ENCODE measurements around the gene WDR36. TPM values are rescaled to one million over a fixed set of nuclear protein-coding genes. Genes with fewer than 3 reads are reported as not detected.

WDR36 gene
- total RNA-seq, 8 experiments from 2014 or later, result 21.8 to 35.5 (median 28.4) TPM

DNA sequence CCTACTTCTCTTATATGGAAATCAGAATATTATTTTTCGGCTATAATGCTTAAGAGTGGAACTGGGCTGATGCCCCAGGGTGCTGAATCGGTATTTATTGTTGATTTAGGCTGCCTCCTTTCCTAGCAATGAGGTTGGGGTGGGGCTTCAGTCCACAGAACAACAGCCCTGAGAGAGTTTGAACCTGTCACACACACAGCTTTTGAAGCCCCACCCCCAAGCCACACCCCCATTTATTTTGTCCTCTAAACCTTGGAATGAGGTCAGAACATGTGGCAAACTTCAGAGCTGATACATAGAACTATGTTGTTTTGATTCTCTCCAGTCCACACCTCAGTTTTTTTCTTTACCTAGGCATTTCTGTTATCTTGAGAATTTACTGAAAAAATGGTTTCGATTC is 80.4 kb downstream of the WDR36 start:
- no peak overlapping the region for H3K4me3 ChIP-seq
- H3K27ac ChIP-seq, result no peak overlapping the region
- ATAC-seq (replicated peaks in 6 of 8), result peak in 1 of 8 experiments; percentile 32
- in situ Hi-C loops (cut with MboI; ENCODE audit: low pct_unique_long_range_greater_than_20kb in 2 of 9, low sequenced_read_pairs in 9 of 9, unreplicated experiment in 9 of 9), result loop anchor here in 6 of 9 experiments (25.0 kb wide), 4 partner anchors 115 to 990 kb away; no protein-coding TSS in a partner anchor
- 29 to 100% (median 72%) methylated on average over 1 to 3 of the region's 3 CpGs; no CpG with 5 or more reads in 2 of the 10 experiments for WGBS, 10 experiments
- no peaks in the 10 kb centered on the region for H3K4me1 ChIP-seq (replicated peaks in 1 of 2)

DNA sequence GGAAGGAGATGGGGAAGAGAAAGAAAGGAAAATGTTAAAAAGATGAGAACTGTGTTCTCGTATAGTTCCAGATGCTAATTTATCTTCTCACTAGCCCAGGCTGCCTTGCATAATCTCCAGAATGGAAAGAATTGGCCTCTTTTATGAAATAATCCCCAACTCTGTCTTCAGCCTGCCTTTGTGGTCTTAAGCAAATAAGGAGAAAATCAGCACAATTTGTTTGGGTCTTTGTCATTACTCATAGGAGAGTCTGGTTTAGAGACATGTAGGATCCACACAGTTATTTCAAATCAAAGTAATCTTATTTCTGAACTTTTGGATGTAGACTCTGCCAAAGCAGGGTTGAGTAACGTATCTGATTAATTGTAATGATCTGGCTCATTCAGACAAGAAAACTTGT is 81.3 kb downstream of the WDR36 start:
- 9 to 95% (median 80%) methylated on average over 2 of the region's 2 CpGs; no CpG with 5 or more reads in 1 of the 10 experiments for WGBS, 10 experiments
- Histone ChIP-seq H3K4me1 (replicated peaks in 1 of 2) (no peaks in the 10 kb centered on the region), H3K27ac (no peak overlapping the region), H3K4me3 (no peak overlapping the region)
- ATAC-seq (replicated peaks in 6 of 8), result no peak
- in situ Hi-C loops (cut with MboI; ENCODE audit: low pct_unique_long_range_greater_than_20kb in 2 of 9, low sequenced_read_pairs in 9 of 9, unreplicated experiment in 9 of 9), result loop anchor here in 6 of 9 experiments (25.0 kb wide), 4 partner anchors 114 to 989 kb away; no protein-coding TSS in a partner anchor

Other genes with a start within 250 kb of the WDR36 start
- 1 to 10 TPM in 2 of 8 experiments, under 1 TPM in 6; 0.08 to 1.9 (median 0.43) TPM for gene TSLP, start 20.6 kb upstream of the WDR36 start, total RNA-seq
- 10 to 100 TPM in 4 of 8 experiments, 1 to 10 TPM in 2, under 1 TPM in 2; 0.24 to 12.1 (median 8.7) TPM for gene CAMK4, start 132.0 kb downstream of the WDR36 start, total RNA-seq